HG03460 (cell line): Measurements from ENCODE around the gene LONP1.
"Not testable (repeated sequence)": the region's sequence is repeated elsewhere in the genome, so short reads cannot be mapped to it uniquely, and the experiment has no call there.

Experiments used
- ATAC-seq: cut with Tn5 transposase; IDR thresholded peaks from one replicate; pipeline ENCODE4 v1.9.1; 2021; ENCODE audit not compliant: unreplicated experiment

Gene LONP1

DNA sequence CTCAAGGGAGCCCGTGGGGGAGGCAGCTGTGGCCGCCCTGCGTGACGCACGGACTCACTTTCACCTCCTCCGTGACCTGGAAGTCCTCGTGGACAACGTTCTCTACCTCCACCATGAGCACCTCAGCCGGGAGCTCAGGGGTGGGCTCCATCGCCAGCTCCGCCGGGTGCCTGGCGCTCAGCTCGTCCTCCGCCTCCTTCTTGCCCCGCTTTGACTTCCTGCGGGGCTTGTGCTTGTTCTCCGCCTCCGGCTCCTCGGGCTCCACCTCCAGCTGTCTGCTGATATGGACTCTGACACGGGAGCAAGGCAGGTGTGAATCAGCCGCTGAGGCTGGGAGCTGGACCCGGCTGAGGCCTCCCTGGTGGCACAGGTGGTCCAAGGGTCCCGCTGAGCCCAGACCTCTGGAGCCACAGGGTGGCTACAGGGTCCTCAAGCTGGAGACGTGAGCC is 8.2 kb downstream of the LONP1 start:
- ATAC-seq, result no peak

DNA sequence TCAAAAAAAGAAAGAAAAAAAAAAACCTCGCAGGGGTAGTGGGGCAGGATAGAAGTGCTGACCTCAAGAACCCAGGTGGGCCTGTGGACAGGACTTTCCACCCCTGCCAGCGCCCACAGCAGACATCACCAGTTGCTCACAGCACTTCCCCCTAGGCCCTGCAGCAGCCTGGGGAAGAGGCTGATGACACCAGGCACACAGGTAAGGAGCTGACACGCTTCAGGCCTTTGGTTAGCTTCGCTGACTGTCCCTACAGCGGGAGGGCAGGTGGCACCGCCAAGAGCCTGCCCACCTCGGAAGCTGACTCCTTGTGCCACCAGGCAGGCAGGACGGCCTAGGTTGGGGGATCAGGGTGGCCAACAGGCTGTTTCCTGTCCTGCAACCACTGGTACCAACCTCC is 8.9 kb downstream of the LONP1 start:
- no peak for ATAC-seq

DNA sequence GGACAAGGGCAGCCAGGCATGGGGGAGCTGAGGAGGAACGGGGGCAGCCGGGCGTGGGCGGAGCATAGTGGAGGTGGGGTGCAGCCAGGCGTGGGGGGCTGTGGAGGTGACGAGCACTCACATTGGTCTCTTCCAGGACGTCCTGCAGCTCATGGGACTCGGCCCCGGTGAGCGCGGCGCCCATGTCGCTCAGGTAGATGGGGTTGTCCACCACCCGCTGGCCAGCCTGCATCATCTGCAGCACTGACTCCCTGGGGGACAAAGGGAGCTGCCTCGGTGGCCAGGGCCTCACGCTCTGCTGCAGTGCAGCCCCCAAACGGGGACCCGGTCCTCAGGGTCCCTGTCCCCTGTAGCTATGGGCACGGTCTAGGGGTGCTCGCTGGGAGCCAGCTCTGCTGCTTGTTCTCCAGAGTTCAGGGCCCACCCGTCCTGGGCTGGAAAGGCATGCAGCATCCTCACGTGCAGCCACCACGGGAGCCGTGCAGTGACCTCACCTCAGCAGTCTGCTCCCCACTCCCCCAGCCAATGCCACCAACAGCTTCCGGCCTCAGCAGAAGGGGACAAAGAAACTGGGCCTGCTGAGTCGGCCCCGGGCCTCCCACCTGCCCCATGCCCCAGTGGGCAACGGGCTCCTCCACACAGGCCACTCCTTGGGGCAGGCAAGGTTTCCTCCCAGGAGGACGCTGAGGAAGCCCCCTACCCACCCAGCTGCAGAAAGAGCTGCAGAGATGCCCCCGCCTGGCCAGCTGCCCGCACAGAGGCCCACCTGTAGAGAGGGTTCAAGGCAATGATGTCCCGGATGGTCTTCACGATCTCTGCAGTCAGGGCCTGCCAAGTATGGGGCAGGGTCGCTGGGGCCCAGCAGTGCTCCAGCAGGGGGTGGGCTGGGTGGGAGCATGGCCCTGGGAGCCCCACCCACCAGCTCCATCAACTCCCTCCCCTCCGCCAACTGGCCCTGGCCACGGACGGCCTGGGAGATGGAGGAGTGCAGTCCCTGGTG is 12.1 kb downstream of the LONP1 start:
- no peak for ATAC-seq

DNA sequence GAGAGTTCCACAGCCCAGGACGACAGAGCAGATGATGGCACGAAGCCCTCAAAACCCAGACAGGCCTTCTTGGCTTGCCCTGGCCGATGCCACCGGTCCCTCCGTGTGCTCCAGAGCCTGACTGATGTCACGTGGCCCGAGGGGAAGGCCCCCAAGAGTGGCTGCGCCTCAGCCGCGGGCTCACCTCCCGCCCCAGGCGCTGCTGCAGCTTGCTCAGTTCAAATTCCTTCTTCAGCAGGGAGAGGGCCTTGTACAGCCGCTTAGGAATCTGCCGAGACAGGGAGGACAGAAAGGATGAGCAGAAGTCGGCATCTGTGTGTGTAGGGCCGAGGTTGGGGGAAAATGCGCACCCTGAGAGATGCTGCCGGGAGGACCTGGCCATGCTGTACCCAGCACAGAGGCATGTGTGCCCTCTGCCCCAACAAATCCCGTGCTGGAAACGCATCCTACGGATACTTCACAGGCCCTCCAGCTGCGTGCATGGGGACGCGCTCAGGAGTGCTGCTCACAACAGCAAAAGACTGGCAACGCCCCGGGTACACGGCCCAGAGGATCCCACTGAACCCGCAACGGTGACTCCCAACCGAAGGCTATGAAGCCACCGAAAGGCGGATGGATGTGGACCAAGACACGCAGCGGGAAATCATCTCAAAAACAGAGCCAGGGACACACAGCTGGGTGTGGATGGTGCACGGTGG is 12.9 kb downstream of the LONP1 start:
- ATAC-seq, result no peak

DNA sequence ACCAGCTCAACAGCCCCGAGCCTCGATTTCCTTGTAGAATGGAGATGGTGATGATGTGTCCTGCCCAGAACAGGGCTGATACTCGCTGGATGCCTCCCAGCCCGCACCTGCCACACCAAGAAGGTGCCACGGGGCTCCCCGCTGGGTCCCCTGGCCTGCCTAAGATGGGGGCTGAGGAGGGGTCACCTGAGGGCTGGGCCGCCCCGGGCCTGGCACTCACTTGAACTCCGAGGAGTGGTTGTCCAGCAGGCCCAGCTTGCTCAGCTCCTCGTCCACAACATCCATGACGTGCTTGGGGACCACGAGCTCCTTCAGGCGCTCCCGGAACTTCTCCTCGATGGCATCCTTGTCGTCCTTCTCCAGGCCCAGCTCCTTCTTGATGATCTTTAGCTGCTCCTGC is 14.4 kb downstream of the LONP1 start:
- ATAC-seq, result no peak

DNA sequence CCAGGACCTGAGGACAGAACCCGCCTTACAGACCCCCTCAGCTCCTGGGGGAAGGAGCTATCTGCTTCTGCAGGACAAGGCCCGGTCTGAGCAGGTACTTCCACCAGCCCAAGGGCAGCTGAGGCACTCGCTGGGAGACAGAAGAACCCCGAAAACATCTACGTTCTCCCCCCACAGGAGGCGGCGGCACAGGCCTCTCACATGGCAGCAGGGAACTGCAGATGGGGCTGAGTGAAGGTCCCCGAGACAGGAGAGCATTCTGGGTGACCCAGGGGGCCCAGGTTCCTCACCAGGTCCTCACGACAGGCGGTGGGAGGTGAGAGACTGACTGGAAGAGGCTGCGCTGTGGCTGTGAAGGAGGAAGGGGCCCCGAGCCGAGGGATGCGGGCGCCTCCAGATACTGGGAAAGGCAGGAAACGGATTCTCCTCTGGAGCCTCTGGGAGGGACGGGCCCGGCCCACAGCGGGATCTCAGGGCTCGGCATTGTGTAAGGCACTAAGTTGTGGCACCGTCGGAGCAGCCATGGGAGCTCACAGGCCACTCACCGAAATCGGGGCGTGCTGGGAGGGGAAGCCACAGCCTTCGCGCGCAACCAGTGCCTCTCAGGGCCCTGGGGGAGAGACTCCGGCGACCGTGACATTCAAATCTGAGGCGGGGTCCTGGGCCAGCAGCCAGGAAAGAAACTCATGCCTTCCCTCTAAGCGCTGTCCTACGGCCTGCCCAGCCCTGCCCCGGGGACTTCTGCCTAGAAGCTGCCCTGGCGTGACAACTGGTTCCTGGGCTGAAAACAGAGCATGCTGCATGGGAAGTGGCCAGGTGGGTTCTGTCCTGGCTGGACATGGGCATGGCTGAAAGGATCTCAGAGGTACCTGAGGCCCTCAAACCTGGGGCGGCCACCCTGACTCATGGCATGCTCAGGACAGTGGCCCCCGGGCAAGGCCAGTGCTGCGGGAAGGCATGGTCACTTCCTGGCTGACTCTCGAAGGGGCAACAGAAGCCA is 15.8 kb downstream of the LONP1 start:
- ATAC-seq, result no peak

DNA sequence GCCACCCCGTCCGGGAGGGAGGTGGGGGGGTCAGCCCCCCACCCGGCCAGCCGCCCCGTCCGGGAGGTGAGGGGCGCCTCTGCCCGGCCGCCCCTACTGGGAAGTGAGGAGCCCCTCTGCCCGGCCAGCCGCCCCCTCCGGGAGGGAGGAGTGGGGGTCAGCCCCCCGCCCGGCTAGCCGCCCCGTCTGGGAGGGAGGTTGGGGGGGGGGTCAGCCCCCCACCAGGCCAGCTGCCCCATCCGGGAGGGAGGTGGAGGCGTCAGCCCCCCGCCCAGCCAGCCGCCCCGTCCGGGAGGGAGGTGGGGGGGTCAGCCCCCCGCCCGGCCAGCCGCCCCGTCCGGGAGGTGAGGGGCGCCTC is 17.9 kb downstream of the LONP1 start:
- not testable (repeated sequence) for ATAC-seq

DNA sequence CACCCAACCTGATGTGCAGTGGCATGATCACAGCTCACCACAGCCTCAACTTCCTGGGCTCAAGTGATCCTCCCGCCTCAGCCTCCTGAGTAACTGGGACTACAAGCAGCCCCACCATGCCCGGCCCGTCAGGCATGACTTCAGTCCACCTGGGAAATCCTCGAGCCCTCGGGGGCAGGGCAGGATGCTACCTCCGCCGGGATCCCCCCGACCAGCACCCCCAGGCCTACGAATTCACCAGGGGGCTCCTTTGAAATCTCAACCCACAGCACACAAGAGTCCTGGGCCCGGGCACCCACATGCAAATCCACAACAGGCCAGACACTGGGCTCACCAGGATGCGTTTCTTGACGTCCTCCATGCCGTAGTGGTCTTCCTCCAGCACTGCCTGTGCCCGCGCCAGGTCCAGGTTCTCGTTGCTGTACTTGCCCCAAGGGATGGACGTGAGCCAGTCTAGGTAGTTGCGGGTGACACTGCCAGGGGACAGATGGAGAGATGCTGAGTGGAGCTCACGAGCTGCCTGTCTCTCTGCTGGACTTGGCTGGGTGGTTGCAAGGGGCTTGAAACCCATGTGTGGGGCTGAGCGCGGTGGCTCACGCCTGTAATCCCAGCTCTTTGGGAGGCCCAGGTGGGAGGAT is 19.4 kb downstream of the LONP1 start:
- ATAC-seq, result no peak

DNA sequence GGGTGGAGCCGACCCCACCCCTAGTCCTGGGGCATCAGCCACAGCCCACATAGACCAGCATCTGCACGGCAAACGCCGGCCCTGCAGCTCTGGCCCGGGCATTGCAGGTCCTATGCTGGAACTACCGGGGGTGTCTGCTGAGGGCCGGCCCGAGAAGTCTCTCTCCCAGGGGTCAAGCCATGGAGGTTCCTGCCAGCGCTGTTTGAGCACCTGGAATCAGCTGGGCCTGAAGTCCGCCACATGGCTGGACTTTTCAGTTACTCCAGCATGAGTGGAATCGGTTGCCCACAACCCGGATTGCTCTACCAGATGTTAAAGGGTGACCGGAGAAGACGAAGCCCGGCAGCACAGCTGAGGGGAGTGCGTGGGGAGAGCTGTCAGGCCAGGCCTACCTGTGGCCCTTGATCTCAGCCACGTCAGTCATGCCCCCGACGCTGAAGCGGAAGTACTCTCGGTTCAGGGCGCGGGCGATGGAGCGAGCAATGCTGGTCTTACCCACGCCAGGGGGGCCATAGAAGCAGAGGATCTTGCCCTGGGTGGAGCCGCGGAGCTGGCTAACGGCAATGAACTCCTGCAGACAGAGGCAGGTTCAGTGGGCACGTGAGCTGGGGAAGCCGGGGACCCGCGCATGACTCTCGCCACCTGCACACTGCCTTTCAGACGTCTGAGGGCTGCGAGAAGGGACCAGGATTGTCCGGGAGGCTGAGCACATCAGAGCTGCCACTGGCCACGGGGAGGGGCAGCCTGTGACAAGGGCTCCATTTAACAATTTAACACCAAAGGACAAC is 21.1 kb downstream of the LONP1 start:
- ATAC-seq, result no peak

DNA sequence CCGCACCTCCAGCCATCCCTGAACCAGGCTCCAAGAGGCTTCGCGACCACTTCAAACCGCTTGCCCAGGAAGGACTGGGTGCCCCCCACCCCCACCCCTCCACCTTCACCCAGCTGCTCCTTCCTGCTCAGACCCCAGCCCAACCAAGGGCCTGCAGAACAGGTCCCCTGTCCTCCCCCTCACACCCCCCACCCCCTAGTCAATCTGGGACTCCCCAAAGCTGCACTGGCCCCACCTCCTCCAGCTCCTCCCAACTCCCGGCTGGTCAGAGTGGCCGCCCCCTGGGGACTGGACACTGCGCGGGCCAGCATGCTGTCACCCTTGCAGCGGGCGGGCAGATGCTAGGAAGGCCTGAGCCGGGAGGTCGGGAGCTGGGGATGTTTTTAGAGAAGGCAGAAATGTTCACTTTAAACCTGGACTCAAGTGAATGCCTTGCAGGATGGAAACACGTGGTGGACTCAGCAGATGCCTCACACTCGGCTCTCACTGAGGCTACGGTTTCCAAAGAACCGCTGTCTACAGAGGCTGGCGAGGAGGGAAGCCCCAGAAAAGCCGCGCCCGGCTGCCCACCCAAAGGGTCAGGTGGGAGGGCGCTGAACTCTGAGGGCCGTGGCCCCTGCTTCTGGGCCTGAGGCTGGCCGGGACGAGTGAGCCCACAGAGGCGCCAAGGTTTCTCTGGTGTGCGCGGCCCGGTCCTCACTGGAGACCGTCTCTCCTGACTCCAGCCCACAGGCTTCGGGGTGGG is 21.9 kb downstream of the LONP1 start:
- no peak for ATAC-seq

DNA sequence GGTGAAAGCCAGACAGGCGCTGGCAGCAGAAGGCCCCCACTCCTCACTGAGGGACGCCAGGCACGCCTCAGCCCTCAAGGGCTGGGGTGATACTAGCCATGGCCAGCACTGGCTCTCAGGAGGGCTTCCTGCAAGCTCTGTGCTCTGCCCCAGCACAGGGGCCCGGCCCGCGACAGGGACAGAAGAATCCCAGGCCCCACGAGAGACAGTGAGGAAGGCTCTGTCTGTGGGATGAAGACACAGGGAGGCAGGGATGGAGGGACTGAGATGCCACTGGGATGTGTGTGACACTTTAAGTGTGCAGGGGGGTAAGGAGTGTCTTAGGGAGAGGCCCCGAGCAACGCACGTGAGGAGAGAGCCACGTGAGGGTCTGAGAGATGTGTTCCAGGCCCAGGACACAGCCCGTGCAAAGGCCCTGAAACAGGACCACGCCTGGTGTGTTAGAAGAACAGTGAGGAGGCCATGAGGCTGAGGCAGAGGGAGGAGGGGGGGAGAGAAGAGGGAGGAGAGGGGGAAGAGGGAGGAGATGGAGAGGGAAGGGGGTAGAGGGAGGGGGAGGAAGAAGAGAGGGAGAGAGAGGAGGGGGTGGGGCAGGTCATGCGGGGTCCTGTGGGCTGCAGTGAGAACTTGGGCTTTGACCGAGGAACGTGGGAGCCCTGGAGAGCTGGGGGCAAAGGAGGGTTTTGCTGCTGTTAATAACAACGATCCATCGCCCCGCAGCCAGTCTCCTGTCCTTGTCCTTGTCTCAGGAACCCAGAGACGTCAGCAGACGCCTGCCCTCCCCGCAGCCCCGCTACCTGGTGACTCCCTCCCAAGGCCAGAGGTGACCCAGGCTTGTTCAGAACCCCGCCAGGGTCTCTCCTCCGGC is 22.7 kb downstream of the LONP1 start:
- no peak for ATAC-seq

DNA sequence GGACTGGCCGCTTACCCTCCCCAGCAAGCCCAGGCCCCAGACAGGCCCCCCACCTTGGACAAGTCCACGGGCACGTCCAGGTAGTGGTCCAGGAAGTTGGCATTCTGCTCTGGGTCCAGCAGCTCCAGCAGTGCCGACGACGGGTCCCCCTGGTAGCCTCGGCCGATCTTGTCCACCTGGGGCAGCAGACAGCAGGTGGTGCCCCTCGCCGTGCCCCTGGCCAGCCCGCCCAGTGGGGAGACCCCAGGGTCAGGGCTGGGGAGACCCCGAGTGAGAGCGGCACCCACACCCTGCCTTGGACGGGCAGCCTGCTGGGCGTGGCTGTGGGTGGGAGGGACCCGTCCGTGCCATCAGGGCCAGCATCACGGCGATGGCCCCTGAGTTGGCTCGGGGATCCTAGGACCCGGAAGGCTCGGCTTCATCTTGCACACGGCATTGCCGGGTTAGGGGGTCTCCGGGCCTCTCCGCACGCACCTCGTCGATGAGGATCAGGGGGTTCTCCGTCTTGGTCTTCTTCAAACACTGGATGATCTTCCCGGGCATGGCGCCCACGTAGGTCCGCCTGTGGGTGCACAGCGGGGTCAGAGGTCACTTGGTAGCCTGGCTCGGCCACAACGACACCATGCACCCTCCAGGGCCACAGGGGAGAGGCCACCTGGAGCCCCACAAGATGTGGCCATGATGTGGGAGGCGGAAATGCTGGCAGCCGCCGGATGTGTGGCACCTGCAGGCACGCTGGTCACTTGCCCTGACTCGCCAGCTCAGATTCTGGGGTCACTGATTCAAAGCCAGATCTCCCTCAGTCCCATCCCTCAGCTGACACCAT is 23.5 kb downstream of the LONP1 start:
- ATAC-seq, result no peak

DNA sequence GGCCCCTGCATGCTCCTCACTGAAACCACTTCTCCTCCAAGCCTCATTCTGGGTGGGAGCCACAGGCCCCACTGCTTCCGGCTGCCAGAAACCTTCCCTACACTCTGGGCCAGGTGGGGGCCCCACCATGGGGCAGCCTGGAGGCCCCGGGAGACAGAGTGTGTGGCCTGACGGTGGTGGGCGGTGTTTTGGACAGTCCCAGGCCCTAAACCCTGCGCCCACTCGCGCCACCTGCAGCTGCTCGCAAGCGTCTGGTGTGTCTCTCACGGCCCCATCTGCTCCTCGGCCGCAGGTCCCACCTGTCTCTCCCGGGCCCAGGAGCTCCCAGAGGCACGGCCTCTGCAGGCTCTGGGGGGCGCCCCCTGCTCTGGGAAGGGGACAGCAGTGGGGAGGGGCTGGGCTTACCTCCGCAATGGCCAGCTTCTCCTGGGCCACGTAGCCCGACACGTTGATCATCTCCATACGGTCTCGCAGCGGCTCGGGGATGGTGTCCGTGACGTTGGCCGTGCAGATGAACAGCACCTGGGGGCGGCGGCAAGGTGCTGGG is 24.2 kb downstream of the LONP1 start:
- ATAC-seq, result no peak

DNA sequence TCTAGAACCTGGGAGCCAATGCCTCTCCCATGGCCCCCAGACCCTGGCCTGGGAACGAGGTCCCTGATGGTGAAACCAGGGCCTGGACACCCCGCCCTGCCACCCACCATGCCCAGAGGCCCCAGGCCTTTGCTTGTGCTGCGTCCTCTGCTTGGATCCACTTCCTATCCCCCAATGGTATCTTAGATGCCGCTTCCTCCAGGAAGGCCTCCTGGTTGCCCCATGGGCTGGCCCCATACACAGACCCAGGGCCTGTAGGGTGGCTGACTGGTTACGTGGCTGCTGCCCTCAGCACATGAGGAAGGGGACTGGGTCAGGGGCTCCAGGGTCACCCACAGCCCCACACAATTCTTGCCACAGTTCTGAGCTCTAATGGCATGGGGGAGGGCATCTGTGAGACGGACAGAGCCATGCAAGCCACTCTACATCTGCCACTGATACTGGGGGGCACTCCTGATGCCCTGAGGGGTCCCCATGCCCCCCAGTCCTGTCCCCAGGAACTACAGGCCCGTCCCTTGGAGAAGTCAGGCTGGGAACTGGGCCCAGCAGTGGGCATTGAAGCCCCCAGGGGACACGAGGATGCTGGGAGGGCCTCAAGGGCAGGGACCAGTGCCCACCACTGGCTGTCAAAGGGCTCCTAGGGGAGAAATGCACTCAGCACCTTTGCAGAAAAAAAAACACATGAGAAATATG is 24.8 kb downstream of the LONP1 start:
- ATAC-seq, result no peak

DNA sequence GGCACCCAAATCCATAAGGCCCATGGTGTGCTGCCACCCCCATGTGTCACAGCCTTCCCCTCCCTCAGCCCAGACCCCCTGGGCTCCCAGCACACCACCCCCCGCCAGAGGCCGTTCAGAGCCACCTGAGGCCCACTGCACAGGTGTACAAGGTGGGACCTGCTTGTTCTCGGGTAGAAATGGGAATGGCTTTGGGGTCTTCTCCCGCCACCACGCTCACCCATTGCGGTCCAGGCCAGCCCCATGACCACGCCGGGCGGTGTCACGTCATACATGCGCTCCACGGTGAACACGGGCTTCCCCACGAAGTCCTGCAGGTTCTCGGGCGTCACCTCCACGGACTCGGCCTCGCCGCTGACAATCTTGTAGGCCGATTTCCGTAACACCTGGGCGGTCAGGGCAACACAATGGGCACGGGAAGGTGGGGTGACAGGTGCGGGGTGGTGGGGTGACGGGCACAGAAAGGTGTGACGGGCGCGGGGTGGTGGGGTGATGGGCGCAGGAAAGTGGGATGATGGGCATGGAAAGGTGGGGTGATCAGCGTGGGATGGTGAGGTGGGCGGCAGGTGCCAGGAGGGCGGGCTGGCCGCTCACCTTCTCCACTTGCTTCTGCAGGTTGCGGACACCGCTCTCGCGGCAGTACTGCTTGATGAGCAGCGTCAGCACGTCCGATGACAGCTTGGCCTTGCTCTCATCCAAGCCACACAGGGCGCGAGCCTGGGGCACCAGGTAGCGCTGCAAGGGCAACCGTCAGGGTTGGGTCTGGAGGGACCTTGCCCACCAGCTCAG is 25.6 kb downstream of the LONP1 start:
- ATAC-seq, result no peak
